ENCODE measurements around the gene CEACAM5. TPM values are rescaled to one million over a fixed set of nuclear protein-coding genes. Genes with fewer than 3 reads are reported as not detected.

Gene CEACAM5
- total and polyA plus RNA-seq, 3 donors from 2014 or later, result 0.24 to 0.50 (median 0.33) TPM

- Histone ChIP-seq H3K4me3 (no peak overlapping the region), H3K27ac (no peak overlapping the region), H3K36me3 (ENCODE audit: low read depth, missing control alignments) (no peaks in the 10 kb centered on the region), H3K27me3 (no peaks in the 10 kb centered on the region), H3K4me1 (no peaks in the 10 kb centered on the region), H3K9me3 (no peaks in the 10 kb centered on the region)
- intact Hi-C loops (cut with DNase I; ENCODE audit: low total_unique reads), result no loop called here
- no peak for DNase-seq
- WGBS, 2 donors, result 58 to 66% methylated on average over 5 to 6 of the region's 6 CpGs
- TF ChIP-seq POLR2A (IDR thresholded peaks at IDR 0.05) (no peak), CTCF (IDR thresholded peaks at IDR 0.05) (no peak)
Measured at GRCh38 chr19:41682437-41682836, 26.0 kb upstream of the CEACAM5 start.

GRCh38 chr19:41687419-41687818, 21.0 kb upstream of the CEACAM5 start:
- DNase-seq, result no peak
- Histone ChIP-seq H3K9me3 (no peaks in the 10 kb centered on the region), H3K36me3 (ENCODE audit: low read depth, missing control alignments) (no peaks in the 10 kb centered on the region), H3K27me3 (no peaks in the 10 kb centered on the region), H3K27ac (no peak overlapping the region), H3K4me1 (no peaks in the 10 kb centered on the region), H3K4me3 (no peak overlapping the region)
- intact Hi-C loops (cut with DNase I; ENCODE audit: low total_unique reads), result no loop called here
- TF ChIP-seq CTCF (IDR thresholded peaks at IDR 0.05), result no peak
- TF ChIP-seq POLR2A (IDR thresholded peaks at IDR 0.05), result no peak
- 80 to 81% methylated on average over 3 of the region's 3 CpGs for WGBS, 2 donors

- no peaks in the 10 kb centered on the region for H3K4me1 ChIP-seq
- intact Hi-C loops (cut with DNase I; ENCODE audit: low total_unique reads), result no loop called here
- H3K9me3 ChIP-seq, result no peaks in the 10 kb centered on the region
- H3K4me3 ChIP-seq, result no peak within 1 kb of the TSS
- H3K27ac ChIP-seq, result no peak within 1 kb of the TSS
- TF ChIP-seq CTCF (IDR thresholded peaks at IDR 0.05), result no peak
- TF ChIP-seq POLR2A (IDR thresholded peaks at IDR 0.05), result no peak
- no peaks in the 10 kb centered on the region for H3K27me3 ChIP-seq
- 68 to 70% methylated on average over 1 of the region's 1 CpG for WGBS, 2 donors
- no peak for DNase-seq
- H3K36me3 ChIP-seq (ENCODE audit: low read depth, missing control alignments), result no peaks in the 10 kb centered on the region
Measured at GRCh38 chr19:41688098-41688497, 20.3 kb upstream of the CEACAM5 start, which contains the start of gene CEACAM7. Gene CEACAM7, minus strand, starts transcription at chr19:41688270. Its CDS starts 105 bp downstream, at chr19:41688165.

- intact Hi-C loops (cut with DNase I; ENCODE audit: low total_unique reads), result no loop called here
- H3K4me3 ChIP-seq, result no peak overlapping the region
- 68 to 78% methylated on average over 4 of the region's 4 CpGs for WGBS, 2 donors
- TF ChIP-seq CTCF (IDR thresholded peaks at IDR 0.05) (no peak), POLR2A (IDR thresholded peaks at IDR 0.05) (no peak)
- H3K36me3 ChIP-seq (ENCODE audit: low read depth, missing control alignments), result no peaks in the 10 kb centered on the region
- no peak overlapping the region for H3K27ac ChIP-seq
- DNase-seq, result no peak
- no peaks in the 10 kb centered on the region for H3K4me1 ChIP-seq
- H3K9me3 ChIP-seq, result no peaks in the 10 kb centered on the region
- H3K27me3 ChIP-seq, result no peaks in the 10 kb centered on the region
Measured at GRCh38 chr19:41688687-41689086, 19.7 kb upstream of the CEACAM5 start.

- WGBS, 2 donors, result 70 to 80% methylated on average over 2 to 4 of the region's 4 CpGs
- Histone ChIP-seq H3K27ac (no peak overlapping the region), H3K9me3 (no peaks in the 10 kb centered on the region), H3K36me3 (ENCODE audit: low read depth, missing control alignments) (no peaks in the 10 kb centered on the region), H3K27me3 (no peaks in the 10 kb centered on the region), H3K4me3 (no peak overlapping the region), H3K4me1 (no peaks in the 10 kb centered on the region)
- intact Hi-C loops (cut with DNase I; ENCODE audit: low total_unique reads), result no loop called here
- TF ChIP-seq CTCF (IDR thresholded peaks at IDR 0.05) (no peak), POLR2A (IDR thresholded peaks at IDR 0.05) (no peak)
- no peak for DNase-seq
Measured at GRCh38 chr19:41689993-41690800, 18.2 kb upstream of the CEACAM5 start.

Data from testis (tissue), 3 donors.